Measurements from ENCODE around the gene RAD51AP1.
A peak's percentile ranks its signal among the peaks of the same experiment; 100 is the strongest.

The RAD51AP1 gene

DNA sequence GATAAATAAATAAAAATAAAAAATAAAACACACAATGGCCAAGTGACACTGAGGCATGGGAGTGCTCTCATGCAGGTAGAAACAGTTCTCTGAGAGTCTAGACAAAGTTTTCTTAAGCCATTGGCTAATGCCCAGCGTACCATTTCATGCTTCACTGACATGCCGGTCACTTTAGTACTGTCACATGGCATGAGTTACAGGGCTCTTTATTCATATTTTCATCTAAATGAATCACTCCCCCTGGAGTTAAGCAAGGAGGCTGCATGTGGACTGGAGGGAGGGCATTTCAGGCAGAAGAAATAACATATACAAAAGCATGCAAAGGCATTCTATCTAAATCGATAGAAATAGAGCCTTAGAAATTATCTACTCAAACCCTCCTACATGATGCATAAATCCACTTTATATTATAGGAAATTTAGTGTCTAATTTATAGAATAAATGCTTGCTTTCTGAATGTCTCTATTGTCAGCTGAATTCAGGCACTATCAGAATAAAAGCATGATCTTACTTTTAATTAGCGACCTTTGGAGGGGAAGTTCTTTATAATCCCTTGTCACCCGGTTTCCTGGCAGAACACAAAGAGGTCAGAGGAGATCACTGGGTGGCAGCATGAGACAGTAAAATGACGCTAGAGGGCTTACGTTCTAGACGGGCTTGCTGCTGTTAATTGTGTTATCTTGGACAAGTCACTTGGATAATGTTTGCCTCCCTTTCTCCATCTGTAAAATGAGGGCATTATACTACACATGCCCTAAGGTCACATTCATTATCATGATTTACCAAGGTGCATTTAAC is 40.8 kb downstream of the RAD51AP1 start:
- H3K9me3 ChIP-seq (ENCODE audit: severe bottlenecking): no peaks in the 10 kb centered on the region
- no peak overlapping the region for H3K4me3 ChIP-seq (ENCODE audit: low read depth, low read length)
- peak; percentile 54 for DNase-seq
- TF ChIP-seq, protein P1, sequence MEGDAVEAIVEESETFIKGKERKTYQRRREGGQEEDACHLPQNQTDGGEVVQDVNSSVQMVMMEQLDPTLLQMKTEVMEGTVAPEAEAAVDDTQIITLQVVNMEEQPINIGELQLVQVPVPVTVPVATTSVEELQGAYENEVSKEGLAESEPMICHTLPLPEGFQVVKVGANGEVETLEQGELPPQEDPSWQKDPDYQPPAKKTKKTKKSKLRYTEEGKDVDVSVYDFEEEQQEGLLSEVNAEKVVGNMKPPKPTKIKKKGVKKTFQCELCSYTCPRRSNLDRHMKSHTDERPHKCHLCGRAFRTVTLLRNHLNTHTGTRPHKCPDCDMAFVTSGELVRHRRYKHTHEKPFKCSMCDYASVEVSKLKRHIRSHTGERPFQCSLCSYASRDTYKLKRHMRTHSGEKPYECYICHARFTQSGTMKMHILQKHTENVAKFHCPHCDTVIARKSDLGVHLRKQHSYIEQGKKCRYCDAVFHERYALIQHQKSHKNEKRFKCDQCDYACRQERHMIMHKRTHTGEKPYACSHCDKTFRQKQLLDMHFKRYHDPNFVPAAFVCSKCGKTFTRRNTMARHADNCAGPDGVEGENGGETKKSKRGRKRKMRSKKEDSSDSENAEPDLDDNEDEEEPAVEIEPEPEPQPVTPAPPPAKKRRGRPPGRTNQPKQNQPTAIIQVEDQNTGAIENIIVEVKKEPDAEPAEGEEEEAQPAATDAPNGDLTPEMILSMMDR (IDR thresholded peaks at IDR 0.05; ENCODE audit: low read depth, low read length): peak; percentile 63
- no peaks in the 10 kb centered on the region for H3K27me3 ChIP-seq (ENCODE audit: insufficient read depth, low read depth, severe bottlenecking)
- no peak overlapping the region for H3K27ac ChIP-seq
- no peaks in the 10 kb centered on the region for H3K36me3 ChIP-seq

DNA sequence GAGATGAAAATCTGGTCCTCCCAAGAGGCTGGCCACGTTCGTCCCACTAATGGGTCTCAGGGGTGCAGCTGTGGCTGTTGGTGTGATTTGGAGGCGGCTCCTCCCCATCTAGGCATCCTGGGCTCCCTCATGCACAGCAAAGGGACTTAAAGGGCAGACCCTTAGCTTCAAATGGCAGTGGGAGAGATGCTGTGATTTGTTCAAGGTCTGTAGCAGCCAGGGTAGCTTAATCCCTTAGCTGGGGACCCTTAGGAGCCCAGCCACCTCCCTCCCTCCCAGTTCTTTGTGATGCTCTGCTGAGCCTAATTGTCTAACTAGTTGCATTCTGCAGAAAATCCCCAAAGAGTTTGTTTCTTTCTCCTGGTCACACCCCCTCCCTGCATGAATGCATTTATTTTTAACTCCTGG is 41.6 kb downstream of the RAD51AP1 start:
- H3K4me3 ChIP-seq (ENCODE audit: low read depth, low read length): no peak overlapping the region
- no peak overlapping the region for H3K27ac ChIP-seq
- H3K27me3 ChIP-seq (ENCODE audit: insufficient read depth, low read depth, severe bottlenecking): no peaks in the 10 kb centered on the region
- no peaks in the 10 kb centered on the region for H3K36me3 ChIP-seq
- no peak for DNase-seq
- TF ChIP-seq, protein P1 (IDR thresholded peaks at IDR 0.05; ENCODE audit: low read depth, low read length): no peak
- H3K9me3 ChIP-seq (ENCODE audit: severe bottlenecking): no peaks in the 10 kb centered on the region

DNA sequence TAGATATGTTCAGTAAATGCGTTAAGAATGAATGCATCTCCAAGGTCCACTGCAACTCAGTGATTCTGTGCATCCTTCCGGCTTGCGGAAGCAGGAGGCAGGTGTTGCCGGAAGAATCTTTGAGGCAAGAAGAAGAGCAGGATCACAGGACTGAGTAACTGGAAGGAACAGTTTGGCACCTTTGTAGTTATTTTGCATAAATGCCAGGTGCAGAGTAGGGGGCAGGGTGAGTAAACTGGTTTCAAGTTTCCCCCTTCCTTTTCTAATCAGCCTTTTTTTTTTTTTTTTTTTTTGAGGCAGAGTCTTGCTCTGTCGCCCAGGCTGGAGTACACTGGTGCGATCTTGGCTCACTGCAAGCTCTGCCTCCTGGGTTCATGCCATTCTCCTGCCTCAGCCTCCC is 45.6 kb downstream of the RAD51AP1 start:
- H3K4me3 ChIP-seq (ENCODE audit: low read depth, low read length): no peak overlapping the region
- TF ChIP-seq, protein P1 (IDR thresholded peaks at IDR 0.05; ENCODE audit: low read depth, low read length): no peak
- DNase-seq: no peak
- H3K27ac ChIP-seq: no peak overlapping the region
- H3K36me3 ChIP-seq: no peaks in the 10 kb centered on the region
- no peaks in the 10 kb centered on the region for H3K9me3 ChIP-seq (ENCODE audit: severe bottlenecking)
- H3K27me3 ChIP-seq (ENCODE audit: insufficient read depth, low read depth, severe bottlenecking): no peaks in the 10 kb centered on the region

DNA sequence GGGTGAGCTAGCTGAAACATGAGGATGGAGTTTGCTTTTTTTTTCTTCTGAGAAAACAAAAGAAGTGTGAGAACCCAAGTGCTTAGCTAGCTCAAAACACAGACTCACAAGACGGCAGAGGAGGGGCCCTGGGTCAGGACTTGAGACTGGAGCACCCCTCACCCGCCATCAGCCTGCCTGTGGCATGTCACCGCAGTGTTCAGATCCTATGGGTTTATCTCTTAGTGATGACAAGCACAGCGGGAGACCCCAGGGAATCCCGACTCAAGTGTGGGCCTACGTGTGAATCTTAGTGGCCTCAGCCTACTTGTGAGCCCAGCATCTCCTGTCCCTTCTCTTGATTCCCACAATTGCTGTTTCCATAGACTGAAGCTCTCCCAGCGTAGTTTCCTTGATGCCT is 46.2 kb downstream of the RAD51AP1 start:
- TF ChIP-seq, protein P1 (IDR thresholded peaks at IDR 0.05; ENCODE audit: low read depth, low read length): no peak

DNA sequence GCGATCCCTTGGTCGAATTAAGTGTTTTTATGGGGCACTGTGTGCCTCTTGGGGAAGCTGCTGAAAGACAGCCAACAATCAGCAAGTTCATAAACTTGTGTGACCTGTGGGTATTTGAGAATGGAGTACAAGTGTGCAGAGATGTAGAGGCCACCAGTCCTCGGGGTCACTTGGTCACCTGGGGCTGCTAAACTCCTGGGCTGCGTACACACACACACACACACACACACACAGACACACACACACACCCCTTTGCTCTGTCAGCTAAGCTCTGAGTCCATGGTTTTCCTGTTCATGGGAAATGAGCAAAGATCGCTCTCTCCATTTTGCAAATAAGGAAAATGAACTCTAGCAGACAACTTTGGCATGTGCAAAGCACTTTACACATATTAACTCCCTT is 47.8 kb downstream of the RAD51AP1 start:
- no peak overlapping the region for H3K27ac ChIP-seq
- H3K4me3 ChIP-seq (ENCODE audit: low read depth, low read length): no peak overlapping the region
- no peaks in the 10 kb centered on the region for H3K9me3 ChIP-seq (ENCODE audit: severe bottlenecking)
- no peak for DNase-seq
- TF ChIP-seq, protein P1 (IDR thresholded peaks at IDR 0.05; ENCODE audit: low read depth, low read length): no peak
- H3K27me3 ChIP-seq (ENCODE audit: insufficient read depth, low read depth, severe bottlenecking): no peaks in the 10 kb centered on the region
- no peaks in the 10 kb centered on the region for H3K36me3 ChIP-seq

More for the DNA sequence above, 46.2 kb downstream of the RAD51AP1 start:
- H3K36me3 ChIP-seq: no peaks in the 10 kb centered on the region
- no peak overlapping the region for H3K27ac ChIP-seq
- no peaks in the 10 kb centered on the region for H3K27me3 ChIP-seq (ENCODE audit: insufficient read depth, low read depth, severe bottlenecking)
- no peaks in the 10 kb centered on the region for H3K9me3 ChIP-seq (ENCODE audit: severe bottlenecking)
- no peak overlapping the region for H3K4me3 ChIP-seq (ENCODE audit: low read depth, low read length)
- no peak for DNase-seq

DNA sequence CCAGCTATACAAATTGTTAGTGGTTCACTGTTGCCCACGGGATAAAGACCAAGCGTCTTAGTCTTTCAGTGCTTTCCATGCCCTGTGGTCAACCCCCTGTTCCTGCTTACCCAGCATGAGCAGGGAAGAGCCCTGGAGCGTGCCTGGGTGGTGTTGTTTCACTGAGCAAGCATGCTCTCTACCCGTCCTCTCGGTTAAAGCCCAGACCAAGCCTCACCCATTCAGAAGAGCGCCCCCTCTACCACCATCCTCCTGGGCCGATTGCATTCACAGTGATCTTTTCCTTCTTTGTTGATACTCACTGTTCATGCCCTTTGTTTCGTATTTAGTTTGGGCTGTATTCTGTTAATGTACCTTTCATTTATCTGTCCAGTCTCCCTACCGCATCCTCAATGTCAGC is 48.4 kb downstream of the RAD51AP1 start:
- Histone ChIP-seq H3K4me3 (ENCODE audit: low read depth, low read length) (no peak overlapping the region), H3K27me3 (ENCODE audit: insufficient read depth, low read depth, severe bottlenecking) (no peaks in the 10 kb centered on the region), H3K9me3 (ENCODE audit: severe bottlenecking) (no peaks in the 10 kb centered on the region), H3K36me3 (no peaks in the 10 kb centered on the region), H3K27ac (no peak overlapping the region)
- DNase-seq: no peak
- TF ChIP-seq, protein P1 (IDR thresholded peaks at IDR 0.05; ENCODE audit: low read depth, low read length): no peak

Measured in WERI-Rb-1 (cell line).